B cell (primary cell): ENCODE results near the gene IGLL5. TPM values are rescaled to one million over a fixed set of nuclear protein-coding genes. Genes with fewer than 3 reads are reported as not detected.

ENCODE experiments used
- ATAC-seq: fragments of 200-7000 bp; cut with Tn5 transposase; one replicate; pipeline ENCODE4 v1.10.0; 2021; ENCODE audit warnings: low read depth, mild to moderate bottlenecking, moderate number of reproducible peaks, moderate library complexity
- CTCF ChIA-PET: fragments of 350-600 bp; sonication (Branson Sonifier 250); formaldehyde crosslinking; loops from one replicate; lab custom pipeline; 2021; ENCODE audit warnings: antibody characterized with exemption, inconsistent platforms; lab: Charles Lee
- POLR2A ChIA-PET: fragments of 350-600 bp; sonication (Branson Sonifier 250); formaldehyde crosslinking; loops from one replicate; lab custom pipeline; 2021; ENCODE audit warnings: antibody characterized with exemption; lab: Charles Lee
- DNase-seq: peaks from one replicate; pipeline ENCODE4 v3.0.0; 2013
- H2AFZ ChIP-seq: 2 replicates; pipeline ENCODE4 v1.6.1; 2012; ENCODE audit warnings: mild to moderate bottlenecking, low read depth, low read length; ENCODE audit not compliant: insufficient read depth, poor library complexity, severe bottlenecking
- H3K27ac ChIP-seq, 2 donors: 1 replicate in 1 of 2; 2 replicates in 1 of 2; pipeline ENCODE4 v1.5.1; 2012 to 2013; ENCODE audit warnings: low read length in 2 of 2, mild to moderate bottlenecking in 2 of 2, moderate library complexity in 1 of 2
- H3K27me3 ChIP-seq, 4 experiments: fragments of 200-600 bp in 1 of 4; sonication (generic) in 1 of 4; replicated peaks in 1 of 4; 1 replicate in 2 of 4; 2 replicates in 2 of 4; pipeline versions ENCODE4 v1.6.1 to v1.7.0; 2013 to 2016; ENCODE audit warnings: low read length in 3 of 4, mild to moderate bottlenecking in 2 of 4, mixed read lengths in 1 of 4, moderate library complexity in 1 of 4; ENCODE audit not compliant: insufficient read depth in 4 of 4, control insufficient read depth in 3 of 4; ENCODE audit errors: control extremely low read depth in 1 of 4
- H3K36me3 ChIP-seq, 2 experiments: replicated peaks in 1 of 2; 1 replicate in 1 of 2; 2 replicates in 1 of 2; pipeline versions ENCODE4 v1.6.1 to v1.7.1; 2013; ENCODE audit warnings: low read length in 1 of 2; ENCODE audit not compliant: insufficient read depth in 2 of 2, control insufficient read depth in 1 of 2; ENCODE audit errors: control extremely low read depth in 1 of 2, extremely low read depth in 1 of 2
- H3K4me1 ChIP-seq, 2 donors: fragments of 200-600 bp in 1 of 2; sonication (generic) in 1 of 2; 1 replicate in 1 of 2; 2 replicates in 1 of 2; pipeline versions ENCODE4 v1.5.1 to v1.6.1; 2013 to 2017; ENCODE audit warnings: low read length in 2 of 2; ENCODE audit not compliant: control insufficient read depth in 2 of 2, insufficient read depth in 2 of 2
- H3K4me2 ChIP-seq: replicated peaks from 2 replicates; pipeline ENCODE3; 2012; ENCODE audit warnings: mild to moderate bottlenecking, low read depth, low read length; ENCODE audit not compliant: poor library complexity, severe bottlenecking
- H3K4me3 ChIP-seq, 5 experiments: fragments of 200-600 bp in 1 of 5; sonication (generic) in 1 of 5; 1 replicate in 3 of 5; 2 replicates in 2 of 5; pipeline versions ENCODE4 v1.5.1 to v1.7.0; 2011 to 2016; ENCODE audit warnings: low read length in 4 of 5, mild to moderate bottlenecking in 4 of 5, low read depth in 2 of 5, control low read depth in 1 of 5, moderate library complexity in 1 of 5; ENCODE audit not compliant: insufficient read depth in 1 of 5; ENCODE audit errors: control extremely low read depth in 1 of 5, extremely low read depth in 1 of 5
- H3K79me2 ChIP-seq: fragments of 200-600 bp; sonication (generic); one replicate; pipeline ENCODE4 v1.6.0; 2016; ENCODE audit warnings: low read length; ENCODE audit not compliant: control insufficient read depth, insufficient read depth
- H3K9ac ChIP-seq: fragments of 200-600 bp; sonication (generic); 2 replicates; pipeline ENCODE4 v1.6.1; 2017; ENCODE audit warnings: mild to moderate bottlenecking, low read length, moderate library complexity
- H3K9me3 ChIP-seq, 3 donors: one replicate each; pipeline versions ENCODE4 v1.6.1 to v1.7.1; 2013; ENCODE audit warnings: low read length in 2 of 3; ENCODE audit not compliant: control insufficient read depth in 2 of 3, insufficient read depth in 1 of 3; ENCODE audit errors: control extremely low read depth in 1 of 3
- H4K20me1 ChIP-seq: 2 replicates; pipeline ENCODE4 v1.6.0; 2012; ENCODE audit warnings: mild to moderate bottlenecking, low read length; ENCODE audit not compliant: insufficient read depth, control insufficient read depth, poor library complexity, severe bottlenecking
- H3K27ac Mint-ChIP-seq: one replicate; pipeline ENCODE4 v1.8.0; 2021; ENCODE audit warnings: mixed read lengths
- H3K27me3 Mint-ChIP-seq: one replicate; pipeline ENCODE4 v1.8.0; 2021; ENCODE audit warnings: mixed read lengths
- H3K4me1 Mint-ChIP-seq: one replicate; pipeline ENCODE4 v1.8.0; 2021; ENCODE audit warnings: mixed read lengths
- H3K4me3 Mint-ChIP-seq: one replicate; pipeline ENCODE4 v1.8.0; 2021; ENCODE audit warnings: mixed read lengths
- H3K9me3 Mint-ChIP-seq: one replicate; pipeline ENCODE4 v1.8.0; 2022; ENCODE audit warnings: mixed read lengths; ENCODE audit not compliant: insufficient read depth
- EZH2 ChIP-seq: IDR thresholded peaks from 2 replicates; pipeline ENCODE4 v1.6.1; 2012; ENCODE audit warnings: borderline replicate concordance, low read depth, mild to moderate bottlenecking, moderate library complexity, low read length; ENCODE audit not compliant: insufficient read depth, poor library complexity, severe bottlenecking
- WGBS: methylation state at CpG from one replicate; pipeline ENCODE4 v1.1.5; 2013; ENCODE audit warnings: missing lambda C conversion rate; ENCODE audit not compliant: insufficient coverage; 5-methylcytosine and 5-hydroxymethylcytosine counted together
- intact Hi-C: fragments of 100-400 bp; cut with micrococcal nuclease; formaldehyde crosslinking; loops from one replicate; pipeline ENCODE4 v1.10.0; 2022
- polyA plus RNA-seq: library from polyadenylated mRNA; depleted of rRNA; stranded (reverse); fragments of >200 nt; gene quantifications from 2 replicates; pipeline ENCODE4 v1.2.3, GENCODE V29; 2012
- total RNA-seq, 2 donors: library from RNA; stranded (reverse); fragments of 120-200 nt in 1 of 2; gene quantifications; 1 replicate in 1 of 2; 2 replicates in 1 of 2; pipeline versions ENCODE4 v1.2.3 to v1.2.4, GENCODE V29; 2013 to 2022
- TF ChIP-seq, protein P1 (sequence below): fragments of 200-600 bp; IDR thresholded peaks from one replicate; pipeline ENCODE4 v1.8.0; 2022; ENCODE audit warnings: antibody characterized with exemption, mild to moderate bottlenecking

Gene IGLL5
- total and polyA plus RNA-seq, 2 donors (not counting 1 experiment from before 2014, with no cell fraction given) = 39.8 to 365 TPM

DNA sequence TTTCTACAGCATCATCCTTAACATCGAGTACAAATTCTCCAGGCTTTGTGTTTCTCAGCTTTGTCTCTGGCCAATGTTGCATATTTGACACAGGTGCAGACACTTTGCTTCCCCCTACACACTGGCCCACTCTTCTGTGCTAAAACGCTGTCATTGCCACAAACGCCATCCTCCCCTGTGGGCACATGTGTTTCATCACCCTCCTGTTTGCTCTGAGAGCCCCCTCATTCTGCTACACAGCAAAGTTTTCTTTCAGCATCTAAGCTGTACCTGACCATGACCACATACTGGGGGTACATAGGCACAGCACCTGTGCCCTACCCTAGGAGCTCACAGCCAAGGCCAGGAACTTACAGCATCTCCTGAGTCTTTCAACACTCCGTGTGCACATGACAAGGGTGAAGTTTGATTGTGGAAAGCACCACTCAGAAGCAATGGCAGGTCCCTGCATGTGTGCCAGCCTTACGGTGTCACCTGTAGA lies 7.9 kb upstream of the IGLL5 start:
- Histone ChIP-seq H3K4me2 (peak overlapping the region; percentile 40), H3K36me3 (no peaks in the 10 kb centered on the region), H3K9ac (no peak overlapping the region), H3K79me2 (peaks cover 2% of the 10 kb centered on the region), H3K9me3 (peaks cover 0 to 63% (median 3%) of the 10 kb centered on the region in 3 donors), H2AFZ (no peak overlapping the region), H3K27me3 (no peaks in the 10 kb centered on the region), H4K20me1 (no peaks in the 10 kb centered on the region), H3K4me1 (peaks cover 66 to 69% of the 10 kb centered on the region in 2 donors), H3K4me3 (no peak overlapping the region), H3K27ac (no peak overlapping the region)
- H3K4me3 Mint-ChIP-seq = peak overlapping the region; percentile 52
- ChIA-PET POLR2A (no interaction called here), CTCF (interaction anchor here (1.2 to 11.1 kb wide), 11 partner anchors 9 to 286 kb away, joined by 4 to 364 read pairs (median 12); no protein-coding TSS in a partner anchor)
- WGBS = 25% methylated on average over 4 of the region's 5 CpGs
- H3K9me3 Mint-ChIP-seq = no peaks in the 10 kb centered on the region
- no peak for TF ChIP-seq EZH2
- TF ChIP-seq, protein P1, sequence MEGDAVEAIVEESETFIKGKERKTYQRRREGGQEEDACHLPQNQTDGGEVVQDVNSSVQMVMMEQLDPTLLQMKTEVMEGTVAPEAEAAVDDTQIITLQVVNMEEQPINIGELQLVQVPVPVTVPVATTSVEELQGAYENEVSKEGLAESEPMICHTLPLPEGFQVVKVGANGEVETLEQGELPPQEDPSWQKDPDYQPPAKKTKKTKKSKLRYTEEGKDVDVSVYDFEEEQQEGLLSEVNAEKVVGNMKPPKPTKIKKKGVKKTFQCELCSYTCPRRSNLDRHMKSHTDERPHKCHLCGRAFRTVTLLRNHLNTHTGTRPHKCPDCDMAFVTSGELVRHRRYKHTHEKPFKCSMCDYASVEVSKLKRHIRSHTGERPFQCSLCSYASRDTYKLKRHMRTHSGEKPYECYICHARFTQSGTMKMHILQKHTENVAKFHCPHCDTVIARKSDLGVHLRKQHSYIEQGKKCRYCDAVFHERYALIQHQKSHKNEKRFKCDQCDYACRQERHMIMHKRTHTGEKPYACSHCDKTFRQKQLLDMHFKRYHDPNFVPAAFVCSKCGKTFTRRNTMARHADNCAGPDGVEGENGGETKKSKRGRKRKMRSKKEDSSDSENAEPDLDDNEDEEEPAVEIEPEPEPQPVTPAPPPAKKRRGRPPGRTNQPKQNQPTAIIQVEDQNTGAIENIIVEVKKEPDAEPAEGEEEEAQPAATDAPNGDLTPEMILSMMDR = no peak
- H3K27me3 Mint-ChIP-seq = no peaks in the 10 kb centered on the region
- ATAC-seq (no peak), DNase-seq (peak; percentile 37)
- H3K4me1 Mint-ChIP-seq = peaks cover 79% of the 10 kb centered on the region
- H3K27ac Mint-ChIP-seq = peak overlapping the region; percentile 18
- intact Hi-C loops = loop anchor here (2.0 to 5.0 kb wide), 2 partner anchors 15 to 457 kb away; no protein-coding TSS in a partner anchor

GRCh38 chr22:22880645-22881044 lies 7.0 kb upstream of the IGLL5 start:
- H3K27ac Mint-ChIP-seq = no peak overlapping the region
- H3K4me1 Mint-ChIP-seq = peaks cover 87% of the 10 kb centered on the region
- Histone ChIP-seq H3K4me1 (peaks cover 75 to 78% of the 10 kb centered on the region in 2 donors), H3K9me3 (peaks cover 0 to 70% (median 1%) of the 10 kb centered on the region in 3 donors), H3K79me2 (peaks cover 8% of the 10 kb centered on the region), H4K20me1 (no peaks in the 10 kb centered on the region), H3K36me3 (no peaks in the 10 kb centered on the region), H3K27me3 (no peaks in the 10 kb centered on the region), H3K9ac (no peak overlapping the region), H3K27ac (no peak overlapping the region), H3K4me3 (peak overlapping the region in 2 of 5 experiments; percentile 11 to 15), H3K4me2 (peak overlapping the region; percentile 40), H2AFZ (no peak overlapping the region)
- ChIA-PET POLR2A (no interaction called here), CTCF (interaction anchor here (1.2 to 11.1 kb wide), 11 partner anchors 10 to 287 kb away, joined by 4 to 364 read pairs (median 12); no protein-coding TSS in a partner anchor)
- no peaks in the 10 kb centered on the region for H3K9me3 Mint-ChIP-seq
- intact Hi-C loops = loop anchor here (5.0 kb wide), 1 partner anchor 458 kb away; no protein-coding TSS in a partner anchor
- DNase-seq = no peak
- 52% methylated on average over 8 of the region's 9 CpGs for WGBS
- no peaks in the 10 kb centered on the region for H3K27me3 Mint-ChIP-seq
- no peak for TF ChIP-seq EZH2
- TF ChIP-seq, protein P1 = no peak
- no peak for ATAC-seq
- peak overlapping the region; percentile 65 for H3K4me3 Mint-ChIP-seq
